Measurements from ENCODE around the gene ZBTB26. TPM values are rescaled to one million over a fixed set of nuclear protein-coding genes. Genes with fewer than 3 reads are reported as not detected.
"Not testable (repeated sequence)": the region's sequence is repeated elsewhere in the genome, so short reads cannot be mapped to it uniquely, and the experiment has no call there.

Gene ZBTB26
- total RNA-seq, 1 donor from 2014 or later, result 3.8 TPM

DNA sequence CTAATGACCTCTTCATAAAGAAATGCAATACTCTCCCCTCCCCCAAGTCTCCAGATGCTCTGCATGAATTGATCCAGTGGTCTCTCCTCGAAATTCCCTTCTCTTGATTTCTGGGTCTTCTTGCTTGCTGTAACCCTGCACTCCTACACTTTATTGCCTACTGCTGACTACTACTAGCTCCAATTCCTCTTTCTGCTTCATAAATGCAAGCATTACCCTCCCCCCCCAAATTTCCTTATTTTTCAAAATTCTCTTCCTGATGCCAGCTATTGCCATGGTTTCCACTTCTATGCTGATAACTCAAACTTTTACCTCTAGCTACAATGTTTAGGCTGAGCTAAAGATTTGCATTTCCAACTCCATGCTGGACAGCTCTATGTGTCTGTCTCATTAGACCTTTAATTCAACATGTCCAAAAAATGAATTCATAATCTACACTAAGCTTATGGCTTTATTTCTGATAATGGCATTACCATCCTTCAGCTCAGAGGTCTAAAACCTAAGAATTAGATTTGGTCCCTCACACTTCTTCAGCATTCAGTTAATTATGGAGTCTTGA lies 1.4 kb downstream of the ZBTB26 start:
- DNase-seq (ENCODE audit: low read depth), result no peak

DNA sequence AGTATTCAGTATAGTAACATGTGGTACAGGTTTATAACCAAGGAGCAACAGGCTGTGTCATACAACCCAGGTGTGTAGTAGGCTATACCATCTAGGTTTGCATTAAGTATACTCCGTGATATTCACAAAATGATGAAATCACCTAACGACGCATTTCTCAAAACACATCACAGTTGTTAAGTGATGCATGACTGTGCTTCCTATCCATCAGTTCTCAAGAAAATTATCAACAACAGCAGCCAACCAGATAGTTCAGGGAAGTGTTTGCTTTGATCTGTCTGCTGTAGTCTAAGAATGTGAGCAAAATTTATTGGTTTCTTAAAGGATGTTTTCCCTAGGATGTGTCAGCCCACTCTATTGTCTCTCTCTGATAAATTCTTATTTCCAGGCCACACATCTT lies 7.4 kb downstream of the ZBTB26 start:
- no peak for DNase-seq (ENCODE audit: low read depth)

DNA sequence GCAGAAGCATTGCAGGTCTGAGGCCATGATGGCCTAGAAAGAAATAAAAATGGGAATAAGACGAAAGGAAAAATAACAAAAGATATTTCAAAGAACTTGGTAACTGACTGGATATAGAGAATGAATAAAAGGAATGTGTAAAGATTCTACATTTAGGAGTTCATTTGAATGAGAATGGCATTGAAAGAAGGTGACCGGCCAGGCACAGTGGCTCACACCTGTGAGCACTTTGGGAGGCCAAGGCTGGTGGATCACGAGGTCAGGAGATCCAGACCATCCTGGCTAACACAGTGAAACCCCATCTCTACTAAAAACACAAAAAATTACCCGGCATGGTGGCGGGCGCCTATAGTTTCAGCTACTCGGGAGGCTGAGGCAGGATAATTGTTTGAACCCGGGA lies 8.6 kb downstream of the ZBTB26 start:
- no peak for DNase-seq (ENCODE audit: low read depth)

DNA sequence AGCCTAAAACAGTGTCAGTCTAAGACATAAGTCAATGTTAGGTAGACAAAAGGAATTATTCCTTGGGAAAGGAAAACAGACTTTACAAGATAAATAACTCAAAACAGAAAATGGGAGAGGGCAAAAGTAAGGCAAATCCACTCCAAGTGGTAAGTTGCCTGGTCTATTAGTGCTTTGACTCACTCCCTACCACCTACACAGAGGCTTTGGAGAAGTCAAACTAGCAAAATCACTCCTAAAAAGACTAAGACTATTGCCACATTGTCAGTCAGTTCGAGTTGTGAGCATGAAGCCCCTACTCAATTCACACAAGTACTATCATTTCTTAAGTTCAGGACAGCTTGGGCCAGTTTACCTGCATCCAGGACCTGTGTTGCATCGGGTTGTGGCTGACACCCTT lies 13.0 kb downstream of the ZBTB26 start:
- DNase-seq (ENCODE audit: low read depth), result no peak

DNA sequence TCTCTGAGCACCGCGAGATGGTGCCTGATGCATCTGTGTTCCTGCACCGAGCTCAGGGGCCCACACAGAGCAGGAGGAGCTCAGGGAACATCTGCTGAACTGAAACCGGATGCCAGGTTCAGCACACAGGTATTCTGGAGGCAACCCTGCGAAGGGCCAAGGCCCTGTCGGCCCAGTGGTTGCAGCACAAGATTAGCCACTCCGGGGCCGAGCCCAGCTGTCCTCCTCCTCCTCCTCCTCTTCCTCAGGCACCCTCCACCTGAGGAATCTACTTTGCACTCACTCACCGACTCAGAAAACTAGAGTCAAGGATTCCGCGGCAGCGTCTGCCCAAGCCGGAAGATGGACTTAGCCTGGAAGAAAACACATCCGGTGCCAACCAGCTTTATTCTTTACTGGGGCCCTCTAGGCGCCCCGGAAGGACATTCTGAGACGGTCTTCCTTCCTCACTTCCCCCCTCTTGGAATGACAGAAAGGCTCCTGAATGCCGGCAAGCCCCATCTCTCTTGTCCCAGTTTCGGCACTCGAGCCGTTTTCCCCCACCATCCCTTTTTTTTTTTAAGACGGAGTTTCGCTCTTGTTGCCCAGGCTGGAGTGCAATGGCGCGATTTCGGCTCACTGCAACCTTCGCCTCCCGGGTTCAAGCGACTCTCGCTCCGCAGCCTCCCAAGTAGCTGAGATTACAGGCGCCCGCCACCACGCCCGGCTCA lies 18.2 kb downstream of the ZBTB26 start, which contains the start of gene ZBTB6:
Gene ZBTB6 (minus strand): TSS at position 360 of the 710 bp plus-strand sequence. CDS start 1,251 bp downstream, outside the sequence.
- DNase-seq (ENCODE audit: low read depth), result peak; percentile 90

DNA sequence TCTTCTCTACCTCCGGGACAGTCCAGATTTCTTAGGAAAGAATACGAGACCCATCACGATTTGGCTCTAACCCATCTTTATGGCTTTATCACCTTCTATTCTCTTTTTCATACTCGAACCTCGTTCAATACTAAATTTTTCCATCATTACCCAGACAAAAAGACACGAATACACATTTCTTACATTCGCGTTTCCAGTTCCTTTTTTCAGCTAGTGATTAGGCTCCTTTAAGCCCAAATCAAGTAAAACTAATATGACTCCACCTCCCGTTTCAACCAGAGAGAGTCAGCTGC lies 18.7 kb downstream of the ZBTB26 start:
- no peak for DNase-seq (ENCODE audit: low read depth)

DNA sequence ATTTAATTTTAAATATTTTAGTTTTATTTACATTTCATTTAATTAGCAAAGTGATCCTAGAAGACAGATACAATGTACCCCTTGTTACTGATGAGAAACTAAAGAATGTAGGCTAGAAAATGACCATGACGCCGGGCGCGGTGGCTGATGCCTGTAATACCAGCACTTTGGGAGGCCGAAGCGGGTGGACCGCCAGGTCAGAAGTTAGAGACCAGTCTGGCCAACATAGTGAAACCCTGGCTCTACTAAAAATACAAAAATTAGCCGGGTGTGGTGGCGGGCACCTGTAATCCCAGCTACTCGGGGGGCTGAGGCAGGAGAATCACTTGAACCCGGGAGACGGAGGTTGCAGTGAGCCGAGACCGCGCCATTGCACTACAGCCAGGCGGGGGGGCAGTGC lies 25.2 kb downstream of the ZBTB26 start:
- DNase-seq (ENCODE audit: low read depth), result not testable (repeated sequence)

DNA sequence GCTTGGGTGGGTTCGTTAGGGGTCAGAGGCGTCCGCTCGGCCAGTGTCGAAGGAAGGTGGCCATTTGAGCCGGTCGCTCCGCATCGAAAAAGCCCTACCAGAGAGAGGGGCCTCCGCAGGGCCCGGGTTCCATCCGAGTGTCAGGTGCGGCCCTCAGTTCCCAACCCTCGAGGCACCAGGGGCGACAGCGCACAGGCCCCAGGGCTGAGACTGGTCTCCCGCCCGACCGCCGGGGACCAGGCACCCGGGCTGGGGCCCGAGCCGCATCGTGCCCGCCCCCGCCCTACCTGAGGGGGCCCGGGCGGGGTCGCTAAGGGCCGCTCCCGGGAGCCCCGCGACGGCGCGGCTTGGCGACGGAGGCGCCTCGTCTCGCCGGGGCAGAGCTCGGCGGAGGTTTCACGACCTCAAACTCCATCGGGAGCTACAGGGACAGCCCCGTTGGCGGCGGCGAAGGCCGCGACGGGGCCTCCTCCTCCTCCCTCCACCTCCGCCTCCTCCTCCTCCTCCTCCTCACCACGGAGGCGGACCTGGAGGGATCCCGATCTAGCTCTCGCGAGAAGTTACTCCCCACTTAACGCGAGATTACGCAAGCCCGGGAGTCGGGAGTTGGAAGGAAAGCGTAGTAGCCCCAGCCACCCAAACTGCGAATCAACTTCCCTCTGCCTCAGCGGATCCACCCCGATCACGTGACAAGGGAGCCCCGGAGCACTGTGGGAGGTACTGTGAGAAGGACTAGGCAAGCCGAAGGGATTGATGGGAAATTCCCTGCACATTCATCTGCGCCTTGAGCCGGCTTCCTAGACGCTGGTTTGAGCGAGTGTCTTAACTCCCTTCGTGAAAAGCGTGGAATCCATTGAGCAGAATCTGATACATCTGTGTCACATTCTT lies 26.2 kb downstream of the ZBTB26 start, which contains the start of gene RC3H2:
Gene RC3H2 (minus strand): TSS at position 537 of the 888 bp plus-strand sequence. CDS start 7,850 bp downstream, outside the sequence.
- peak; percentile 100 for DNase-seq (ENCODE audit: low read depth)

DNA sequence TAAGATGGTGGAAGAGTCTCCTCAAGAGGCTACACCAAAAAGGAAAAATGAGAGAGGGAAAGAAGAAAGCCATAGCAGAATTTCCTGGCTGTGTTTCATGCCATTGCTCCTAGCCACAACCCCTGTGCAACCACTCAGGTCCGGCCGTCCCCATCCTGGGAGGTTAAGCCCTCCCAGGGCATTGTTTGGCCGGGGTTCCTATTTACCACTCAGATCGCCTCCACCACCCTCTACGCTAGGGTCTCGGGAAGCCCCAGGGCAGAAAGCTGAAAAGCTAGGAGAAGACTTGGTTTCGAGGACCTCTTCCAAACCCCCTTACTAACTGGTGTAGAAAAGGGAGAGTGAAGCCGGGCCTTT lies 26.9 kb downstream of the ZBTB26 start:
- DNase-seq (ENCODE audit: low read depth), result peak; percentile 53

DNA sequence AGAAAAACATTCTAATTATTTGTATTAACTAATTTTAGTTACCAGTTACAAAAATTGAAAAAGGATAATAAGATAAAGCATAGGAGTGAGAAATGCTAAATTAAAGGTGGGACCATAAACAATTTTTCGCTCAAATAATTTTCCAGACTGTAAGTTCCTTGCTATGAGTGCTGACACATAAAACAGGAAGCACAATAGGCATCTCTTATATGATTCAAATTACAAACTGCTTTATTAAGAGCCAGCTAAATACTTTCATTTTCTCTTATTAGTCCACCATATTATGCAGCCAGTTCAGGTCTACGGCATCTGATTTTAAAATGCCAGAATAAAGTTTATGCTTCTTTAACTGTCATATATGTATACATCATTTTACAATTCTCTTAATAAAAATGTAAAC lies 30.5 kb downstream of the ZBTB26 start:
- no peak for DNase-seq (ENCODE audit: low read depth)

DNA sequence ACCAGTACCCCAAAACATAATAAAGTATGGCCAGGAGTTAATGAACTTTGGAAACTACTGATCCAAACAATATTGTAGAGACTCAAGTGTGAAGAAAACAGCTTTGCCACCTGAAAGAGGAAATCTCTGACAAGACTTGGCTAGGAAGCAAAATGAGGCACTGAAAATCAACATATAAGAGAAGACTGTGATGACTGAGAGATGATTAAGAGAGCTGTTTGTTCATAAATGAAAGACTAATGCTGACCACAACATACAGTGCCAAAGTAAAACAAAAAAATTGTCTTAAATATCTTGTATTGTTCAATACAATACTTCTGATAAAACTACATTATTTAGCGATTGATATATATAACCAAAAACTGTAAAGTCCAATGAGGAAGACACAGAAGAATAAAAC lies 33.3 kb downstream of the ZBTB26 start:
- no peak for DNase-seq (ENCODE audit: low read depth)

DNA sequence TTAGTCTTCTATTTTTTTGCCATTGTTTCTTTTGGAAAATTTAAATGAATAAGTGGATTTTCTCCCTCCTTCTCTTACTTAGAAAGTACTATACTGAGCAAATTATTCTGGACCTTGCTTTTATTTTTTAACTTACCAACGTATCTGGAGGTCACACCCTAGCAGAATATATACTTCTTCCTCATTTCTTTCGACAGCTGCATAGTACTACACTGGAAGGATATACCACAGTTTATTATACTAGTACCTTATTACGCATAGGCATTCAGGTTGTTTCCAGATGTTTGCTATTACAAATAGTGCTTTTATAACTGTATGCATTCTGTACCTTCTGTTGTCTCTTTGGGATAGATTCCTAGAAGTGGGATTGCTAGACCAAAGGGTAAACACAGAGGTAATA lies 42.8 kb downstream of the ZBTB26 start:
- no peak for DNase-seq (ENCODE audit: low read depth)

DNA sequence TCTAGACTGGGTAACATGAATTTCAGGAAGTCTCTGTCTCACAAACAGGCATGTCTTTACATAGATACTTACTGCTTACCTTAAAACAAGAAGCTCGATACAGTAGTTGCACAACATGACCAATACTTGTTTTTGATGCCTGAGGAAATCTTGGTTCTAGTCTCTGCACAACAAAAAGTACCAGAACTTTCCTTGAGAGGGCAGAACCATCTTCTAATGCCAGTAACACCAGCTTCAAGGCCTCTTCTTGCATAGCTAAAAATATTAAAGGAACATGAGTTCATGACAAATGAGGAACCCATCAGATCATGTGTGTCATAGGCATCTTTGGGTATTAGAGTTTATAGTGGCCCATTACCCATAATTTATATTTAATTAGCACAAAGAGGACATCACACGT lies 48.2 kb downstream of the ZBTB26 start:
- DNase-seq (ENCODE audit: low read depth), result no peak

DNA sequence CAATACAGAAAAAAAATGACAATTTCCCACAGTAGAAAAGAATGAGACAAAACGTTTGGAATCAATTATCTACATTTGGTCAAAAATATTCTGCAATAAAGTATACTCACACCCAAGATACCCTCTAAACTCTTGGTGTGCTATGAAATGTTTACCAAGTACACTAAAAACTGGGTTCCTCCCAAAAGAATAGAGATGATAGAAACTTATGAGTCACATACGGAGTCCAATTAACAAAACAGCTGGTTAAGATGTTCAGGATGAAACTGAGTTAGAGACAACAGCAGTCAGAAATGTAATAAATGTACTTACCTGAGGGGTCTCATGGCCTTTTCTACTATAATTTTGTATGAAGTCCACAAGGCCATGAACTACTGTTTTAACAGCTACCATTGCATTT lies 51.9 kb downstream of the ZBTB26 start:
- no peak for DNase-seq (ENCODE audit: low read depth)

DNA sequence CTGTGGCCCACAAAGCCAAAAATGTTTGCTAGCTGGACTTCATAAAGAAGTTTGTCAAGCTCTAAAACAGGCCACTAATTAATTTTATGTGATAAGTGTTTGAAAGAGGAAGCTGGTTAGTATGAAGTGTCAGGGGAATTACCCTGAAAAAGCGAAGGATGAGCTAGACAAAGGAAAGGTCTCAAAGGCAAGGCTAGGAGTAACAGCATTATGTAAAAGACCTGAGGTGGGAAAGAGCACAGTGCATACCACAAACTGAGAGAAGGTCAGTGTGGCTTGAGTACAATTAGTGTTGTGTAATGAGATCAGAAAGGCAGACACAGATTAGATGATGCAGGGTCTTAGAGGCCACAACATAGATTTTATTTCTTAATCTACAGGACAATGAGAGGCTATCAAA lies 55.8 kb downstream of the ZBTB26 start:
- DNase-seq (ENCODE audit: low read depth), result no peak

DNA sequence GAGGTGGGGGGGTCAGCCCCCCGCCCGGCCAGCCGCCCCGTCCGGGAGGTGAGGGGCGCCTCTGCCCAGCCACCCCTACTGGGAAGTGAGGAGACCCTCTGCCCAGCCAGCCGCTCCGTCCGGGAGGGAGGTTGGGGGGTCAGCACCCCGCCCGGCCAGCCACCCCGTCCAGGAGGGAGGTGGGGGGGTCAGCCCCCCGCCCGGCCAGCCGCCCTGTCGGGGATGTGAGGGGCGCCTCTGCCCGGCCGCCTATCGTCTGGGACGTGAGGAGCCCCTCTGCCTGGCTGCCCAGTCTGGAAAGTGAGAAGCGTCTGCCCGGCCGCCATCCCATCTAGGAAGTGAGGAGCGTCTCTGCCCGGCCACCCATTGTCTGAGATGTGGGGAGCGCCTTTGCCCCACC lies 64.0 kb downstream of the ZBTB26 start:
- DNase-seq (ENCODE audit: low read depth), result not testable (repeated sequence)

DNA sequence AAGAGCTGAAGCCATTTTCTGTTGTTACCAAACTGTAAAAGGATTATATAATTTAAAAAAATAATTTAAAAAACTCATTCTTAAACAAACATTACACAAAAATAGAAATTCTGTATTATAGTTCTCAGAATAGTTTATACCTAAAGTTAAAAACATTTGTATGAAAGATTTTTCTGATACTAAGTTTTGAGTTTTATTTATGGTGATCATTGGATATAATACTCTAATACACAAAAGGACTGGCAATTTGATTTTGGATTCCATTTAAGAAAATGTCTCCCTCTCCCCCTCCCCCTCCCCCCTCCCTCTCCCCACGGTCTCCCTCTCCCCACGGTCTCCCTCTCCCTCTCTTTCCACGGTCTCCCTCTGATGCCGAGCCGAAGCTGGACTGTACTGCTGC lies 65.2 kb downstream of the ZBTB26 start:
- DNase-seq (ENCODE audit: low read depth), result no peak

Other genes starting within 250 kb of the ZBTB26 start
- gene OR1L4, start 207.5 kb downstream of the ZBTB26 start, total RNA-seq, result not detected in 2 replicates
- not detected in 2 replicates for gene OR1L6, start 189.2 kb downstream of the ZBTB26 start, total RNA-seq
- not detected in 2 replicates for gene OR5C1, start 142.6 kb downstream of the ZBTB26 start, total RNA-seq
- gene OR1K1, start 131.4 kb downstream of the ZBTB26 start, total RNA-seq, result not detected in 2 replicates
- 15.1 and 17.6 TPM in 2 replicates for gene PDCL, start 102.9 kb downstream of the ZBTB26 start, total RNA-seq
- gene RC3H2, start 26.2 kb downstream of the ZBTB26 start, total RNA-seq, result 89.2 and 130 TPM in 2 replicates
- gene ZBTB6, start 18.2 kb downstream of the ZBTB26 start, total RNA-seq, result 14.4 and 17.1 TPM in 2 replicates
- 32.5 and 36.0 TPM in 2 replicates for gene RABGAP1, start 9.5 kb upstream of the ZBTB26 start, total RNA-seq
- gene GPR21, start 102.2 kb upstream of the ZBTB26 start, total RNA-seq, result 0.42 TPM in 1 of 2 replicates, not detected in the other

Measured in myocyte (in vitro differentiated cells).